NCI-H187 treated with DMSO at 0.1 percent for 48 hours (cell line): ENCODE data around the gene SHISA5.
"Not testable (repeated sequence)": the region's sequence is repeated elsewhere in the genome, so short reads cannot be mapped to it uniquely, and the experiment has no call there.

Source experiments
- DNase-seq: peaks from one replicate; lab custom pipeline; 2025; lab: John Stamatoyannopoulos, UW

The SHISA5 gene

GRCh38 chr3:48504051-48504946 is at the start of gene SHISA5:
Gene SHISA5 (minus strand): TSS chr3:48504174. CDS start chr3:48504094, 80 bp downstream.
- no peak for DNase-seq

GRCh38 chr3:48553361-48553760 is 49.4 kb upstream of the SHISA5 start:
- DNase-seq, result no peak

- no peak for DNase-seq
These were observed 48.4 kb upstream of the SHISA5 start for GRCh38 chr3:48552111-48552951.

GRCh38 chr3:48551651-48552050 is 47.7 kb upstream of the SHISA5 start:
- DNase-seq, result not testable (repeated sequence)

- no peak for DNase-seq
These were observed 45.0 kb upstream of the SHISA5 start for GRCh38 chr3:48548729-48549705.

- no peak for DNase-seq
These were observed 44.2 kb upstream of the SHISA5 start for GRCh38 chr3:48548126-48548525.

- no peak for DNase-seq
These were observed 42.3 kb upstream of the SHISA5 start for GRCh38 chr3:48546203-48546829.

- DNase-seq, result no peak
These were observed 40.2 kb upstream of the SHISA5 start for GRCh38 chr3:48544141-48544540.

- DNase-seq, result no peak
These were observed 39.4 kb upstream of the SHISA5 start for GRCh38 chr3:48543271-48543866.

GRCh38 chr3:48538451-48538850 is 34.5 kb upstream of the SHISA5 start:
- DNase-seq, result no peak

- DNase-seq, result no peak
These were observed 32.8 kb upstream of the SHISA5 start for GRCh38 chr3:48536785-48537184.

- no peak for DNase-seq
These were observed 32.1 kb upstream of the SHISA5 start for GRCh38 chr3:48536116-48536515.

GRCh38 chr3:48535578-48535977 is 31.6 kb upstream of the SHISA5 start:
- DNase-seq, result no peak

GRCh38 chr3:48532977-48533337 is 29.0 kb upstream of the SHISA5 start:
- DNase-seq, result no peak

- DNase-seq, result no peak
These were observed 28.4 kb upstream of the SHISA5 start for GRCh38 chr3:48532271-48532976.

- DNase-seq, result not testable (repeated sequence)
These were observed 26.7 kb upstream of the SHISA5 start for GRCh38 chr3:48530701-48531100.

- DNase-seq, result no peak
These were observed 24.8 kb upstream of the SHISA5 start for GRCh38 chr3:48528754-48529153.

- DNase-seq, result no peak
These were observed 24.1 kb upstream of the SHISA5 start for GRCh38 chr3:48528048-48528447.

- no peak for DNase-seq
These were observed 21.0 kb upstream of the SHISA5 start for GRCh38 chr3:48524970-48525369.

- DNase-seq, result no peak
These were observed 17.7 kb upstream of the SHISA5 start for GRCh38 chr3:48521635-48522034.
